ENCODE data around the gene ARMH1.

ARMH1 gene

DNA sequence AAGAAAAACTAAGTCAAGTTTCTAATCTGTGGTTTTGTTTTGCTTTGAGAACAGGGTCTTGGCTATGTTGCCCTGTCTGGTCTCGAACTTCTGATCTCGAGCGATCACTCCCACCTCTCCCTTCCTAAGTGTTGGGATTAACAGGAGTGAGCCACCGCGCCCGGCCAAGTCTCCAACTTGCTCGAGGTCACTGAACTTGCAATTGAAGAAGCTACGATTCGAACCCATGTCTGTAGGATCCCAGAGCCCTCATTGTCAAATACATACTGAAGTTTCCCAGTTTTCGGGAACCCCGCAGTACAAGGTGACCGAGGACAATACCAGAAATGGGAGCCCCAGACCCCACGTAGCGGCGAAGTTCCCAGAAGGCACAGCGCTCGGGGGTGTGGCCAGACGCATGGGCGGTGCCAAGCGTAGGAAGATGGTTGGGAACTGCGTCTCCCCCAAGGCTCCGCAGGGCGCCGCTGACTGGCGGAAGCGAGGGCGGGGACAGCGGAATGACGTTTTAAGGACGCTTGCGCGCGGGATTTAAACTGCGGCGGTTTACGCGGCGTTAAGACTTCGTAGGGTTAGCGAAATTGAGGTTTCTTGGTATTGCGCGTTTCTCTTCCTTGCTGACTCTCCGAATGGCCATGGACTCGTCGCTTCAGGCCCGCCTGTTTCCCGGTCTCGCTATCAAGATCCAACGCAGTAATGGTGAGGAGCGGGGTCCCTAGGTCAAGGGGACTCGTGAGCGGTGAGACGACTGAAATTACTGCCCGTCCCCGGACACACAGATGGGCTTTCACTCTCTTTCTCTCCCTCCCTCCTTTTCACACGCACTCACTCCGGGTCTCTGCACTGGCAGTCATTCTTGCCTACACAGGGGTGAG lies 65.0 kb downstream of the ARMH1 start, which contains the start of gene KIF2C:
Gene KIF2C, plus strand, starts transcription at position 531 of the 872 bp plus-strand sequence. Its CDS starts 96 bp downstream, at position 627.
- Mint-ChIP-seq H3K27ac (peak within 1 kb of the TSS; percentile 90), H3K27me3 (ENCODE audit: low read depth, poor library complexity) (no peaks in the 10 kb centered on the region), H3K9me3 (peaks cover 12% of the 10 kb centered on the region), H3K4me3 (peak within 1 kb of the TSS; percentile 96), H3K4me1 (peaks cover 27% of the 10 kb centered on the region), H3K36me3 (ENCODE audit: low read depth) (peaks cover 26% of the 10 kb centered on the region)
- TF ChIP-seq, protein P1, sequence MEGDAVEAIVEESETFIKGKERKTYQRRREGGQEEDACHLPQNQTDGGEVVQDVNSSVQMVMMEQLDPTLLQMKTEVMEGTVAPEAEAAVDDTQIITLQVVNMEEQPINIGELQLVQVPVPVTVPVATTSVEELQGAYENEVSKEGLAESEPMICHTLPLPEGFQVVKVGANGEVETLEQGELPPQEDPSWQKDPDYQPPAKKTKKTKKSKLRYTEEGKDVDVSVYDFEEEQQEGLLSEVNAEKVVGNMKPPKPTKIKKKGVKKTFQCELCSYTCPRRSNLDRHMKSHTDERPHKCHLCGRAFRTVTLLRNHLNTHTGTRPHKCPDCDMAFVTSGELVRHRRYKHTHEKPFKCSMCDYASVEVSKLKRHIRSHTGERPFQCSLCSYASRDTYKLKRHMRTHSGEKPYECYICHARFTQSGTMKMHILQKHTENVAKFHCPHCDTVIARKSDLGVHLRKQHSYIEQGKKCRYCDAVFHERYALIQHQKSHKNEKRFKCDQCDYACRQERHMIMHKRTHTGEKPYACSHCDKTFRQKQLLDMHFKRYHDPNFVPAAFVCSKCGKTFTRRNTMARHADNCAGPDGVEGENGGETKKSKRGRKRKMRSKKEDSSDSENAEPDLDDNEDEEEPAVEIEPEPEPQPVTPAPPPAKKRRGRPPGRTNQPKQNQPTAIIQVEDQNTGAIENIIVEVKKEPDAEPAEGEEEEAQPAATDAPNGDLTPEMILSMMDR (IDR thresholded peaks at IDR 0.05), result no peak
- peak; percentile 95 for DNase-seq

DNA sequence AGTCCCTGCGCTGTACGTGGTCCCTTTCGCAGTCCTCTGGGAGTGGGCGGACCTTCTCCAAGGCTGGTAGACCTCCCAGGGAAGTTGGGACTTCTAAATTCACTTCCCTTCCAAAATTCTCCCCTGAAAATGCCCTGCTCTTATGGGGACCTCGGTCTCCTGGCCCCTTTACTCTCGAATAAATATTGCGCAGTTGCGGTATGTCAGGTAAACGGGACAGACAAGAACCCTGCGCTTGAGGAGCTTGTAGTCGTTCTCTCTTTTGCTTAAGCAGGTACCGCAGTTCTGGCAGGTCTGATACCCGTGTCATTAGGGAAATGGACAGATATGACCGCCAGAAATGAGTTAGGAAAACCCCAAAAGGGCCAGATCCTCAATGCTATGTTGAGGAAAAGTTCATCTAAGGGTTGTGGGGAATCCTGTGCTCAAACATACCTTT lies 65.7 kb downstream of the ARMH1 start:
- H3K27me3 Mint-ChIP-seq (ENCODE audit: low read depth, poor library complexity), result no peaks in the 10 kb centered on the region
- peak overlapping the region; percentile 90 for H3K27ac Mint-ChIP-seq

DNA sequence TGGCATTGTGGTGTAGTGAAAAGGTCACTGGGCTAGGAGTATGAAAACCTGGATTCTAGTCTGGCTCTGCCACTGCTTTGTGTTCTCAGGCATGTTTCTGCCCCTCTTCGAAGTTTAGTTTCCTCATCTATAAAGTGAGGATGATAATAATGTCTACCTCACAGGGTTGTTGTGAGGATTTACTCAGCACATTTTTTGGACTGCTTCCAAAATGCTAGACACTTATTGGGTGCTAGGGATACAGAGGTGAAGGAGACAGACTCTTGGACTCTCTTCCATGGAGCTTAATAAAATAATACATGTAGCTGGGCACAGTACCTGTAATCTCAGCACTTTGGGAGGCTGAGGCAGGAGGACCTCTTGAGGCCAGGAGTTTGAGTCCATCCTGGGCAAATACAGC lies 68.7 kb downstream of the ARMH1 start:
- Mint-ChIP-seq H3K27ac (peak overlapping the region; percentile 18), H3K4me1 (peaks cover 27% of the 10 kb centered on the region), H3K4me3 (peak overlapping the region; percentile 39), H3K27me3 (ENCODE audit: low read depth, poor library complexity) (no peaks in the 10 kb centered on the region), H3K9me3 (peaks cover 8% of the 10 kb centered on the region), H3K36me3 (ENCODE audit: low read depth) (peaks cover 44% of the 10 kb centered on the region)
- no peak for DNase-seq
- TF ChIP-seq, protein P1 (IDR thresholded peaks at IDR 0.05), result no peak

More for the DNA sequence above, 65.7 kb downstream of the ARMH1 start:
- no peak for DNase-seq
- Mint-ChIP-seq H3K4me1 (peaks cover 27% of the 10 kb centered on the region), H3K9me3 (peaks cover 12% of the 10 kb centered on the region), H3K4me3 (peak overlapping the region; percentile 96), H3K36me3 (ENCODE audit: low read depth) (peaks cover 27% of the 10 kb centered on the region)
- TF ChIP-seq, protein P1 (IDR thresholded peaks at IDR 0.05), result no peak

DNA sequence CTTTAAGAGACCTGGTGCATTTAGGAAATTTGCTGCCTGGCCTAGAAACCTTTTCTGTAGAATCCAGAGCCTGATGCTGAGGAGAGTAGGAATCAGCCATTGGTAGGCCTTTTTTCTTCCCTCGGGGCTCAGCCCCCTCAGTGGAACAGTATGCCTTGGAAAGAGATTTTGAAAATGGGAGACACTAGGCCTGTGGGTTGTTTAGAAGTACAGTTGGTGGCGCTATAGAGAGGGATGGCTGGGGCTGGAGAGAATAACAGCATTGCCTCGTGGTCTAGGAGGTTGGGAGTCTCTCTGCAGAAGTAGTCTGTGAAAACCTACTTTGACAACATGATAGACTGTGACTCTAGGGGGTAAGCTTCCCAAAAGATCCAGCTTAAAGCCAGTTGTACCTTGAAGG lies 73.4 kb downstream of the ARMH1 start:
- TF ChIP-seq, protein P1 (IDR thresholded peaks at IDR 0.05), result no peak
- H3K36me3 Mint-ChIP-seq (ENCODE audit: low read depth), result peaks cover 50% of the 10 kb centered on the region
- H3K27me3 Mint-ChIP-seq (ENCODE audit: low read depth, poor library complexity), result peaks cover 2% of the 10 kb centered on the region
- DNase-seq, result no peak
- H3K9me3 Mint-ChIP-seq, result no peaks in the 10 kb centered on the region
- no peak overlapping the region for H3K27ac Mint-ChIP-seq
- peaks cover 4% of the 10 kb centered on the region for H3K4me1 Mint-ChIP-seq
- H3K4me3 Mint-ChIP-seq, result no peak overlapping the region

DNA sequence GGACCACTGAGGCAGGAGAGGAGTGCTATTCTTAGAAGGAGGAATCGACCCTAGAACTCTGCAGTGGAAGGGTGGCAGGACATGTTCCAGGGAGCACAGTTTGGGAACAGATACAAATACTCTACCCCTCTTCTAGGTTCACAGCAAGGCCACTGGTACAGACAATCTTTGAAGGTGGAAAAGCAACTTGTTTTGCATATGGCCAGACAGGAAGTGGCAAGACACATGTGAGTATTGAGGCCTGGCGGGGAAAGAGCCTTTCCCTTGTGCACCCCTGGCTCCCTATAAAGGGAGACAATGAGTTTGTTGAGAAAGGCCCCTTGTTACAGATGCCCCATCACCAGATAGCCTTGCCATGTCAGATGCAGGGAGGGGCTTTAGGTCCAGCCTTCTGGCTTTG lies 82.9 kb downstream of the ARMH1 start:
- H3K4me3 Mint-ChIP-seq, result no peak overlapping the region
- H3K36me3 Mint-ChIP-seq (ENCODE audit: low read depth), result peaks cover 66% of the 10 kb centered on the region
- H3K27ac Mint-ChIP-seq, result no peak overlapping the region
- TF ChIP-seq, protein P1 (IDR thresholded peaks at IDR 0.05), result no peak
- no peaks in the 10 kb centered on the region for H3K9me3 Mint-ChIP-seq
- DNase-seq, result no peak
- H3K27me3 Mint-ChIP-seq (ENCODE audit: low read depth, poor library complexity), result no peaks in the 10 kb centered on the region
- H3K4me1 Mint-ChIP-seq, result no peaks in the 10 kb centered on the region

Data from nephron progenitor cell (in vitro differentiated cells).